SK-N-SH (cell line): Measurements from ENCODE around the gene GRID2IP.

Experiments used
- CTCF ChIP-seq: fragments of 200-600 bp; sonication (generic); IDR thresholded peaks from 2 replicates; pipeline ENCODE4 v1.6.1; 2017; ENCODE audit warnings: antibody characterized with exemption, mild to moderate bottlenecking, moderate library complexity
- POLR2AphosphoS5 ChIP-seq: IDR thresholded peaks from 2 replicates; pipeline ENCODE4 v1.6.1; 2012; ENCODE audit warnings: low read depth, low read length
- REST ChIP-seq: IDR thresholded peaks from 2 replicates; pipeline ENCODE4 v1.6.1; 2012; ENCODE audit warnings: mild to moderate bottlenecking, low read depth, low read length, moderate library complexity
- RFX5 ChIP-seq: IDR thresholded peaks from 2 replicates; pipeline ENCODE4 v1.6.1; 2012; ENCODE audit warnings: mild to moderate bottlenecking, improper control_type of control experiment, low read length
- SIN3A ChIP-seq: IDR thresholded peaks from 2 replicates; pipeline ENCODE4 v1.6.1; 2012; ENCODE audit warnings: low read depth, mild to moderate bottlenecking, low read length, moderate library complexity, borderline replicate concordance

- no peak for TF ChIP-seq CTCF
- no peak for TF ChIP-seq RFX5
- TF ChIP-seq POLR2AphosphoS5 = no peak
- TF ChIP-seq SIN3A = no peak
- TF ChIP-seq REST = no peak
Observed at GRCh38 chr7:6476596-6477317, 74.5 kb downstream of the GRID2IP start.
